ENCODE results near the gene ITGA4.

The ITGA4 gene

GRCh38 chr2:181485638-181485946 lies 28.4 kb downstream of the ITGA4 start:
- H3K9me3 Mint-ChIP-seq: no peaks in the 10 kb centered on the region

GRCh38 chr2:181499231-181499630 lies 42.0 kb downstream of the ITGA4 start:
- no peaks in the 10 kb centered on the region for H3K9me3 Mint-ChIP-seq
- peaks cover 61% of the 10 kb centered on the region for H3K36me3 Mint-ChIP-seq (ENCODE audit: insufficient read depth)
- no peaks in the 10 kb centered on the region for H3K27me3 Mint-ChIP-seq

More at GRCh38 chr2:181485638-181485946, 28.4 kb downstream of the ITGA4 start:
- Mint-ChIP-seq H3K36me3 (ENCODE audit: insufficient read depth) (peaks cover 96% of the 10 kb centered on the region), H3K4me1 (ENCODE audit: low read depth in 2 of 2) (peaks cover 8 to 46% of the 10 kb centered on the region in 2 donors), H3K27me3 (no peaks in the 10 kb centered on the region), H3K27ac (peak overlapping the region in 1 of 2 donors; percentile 78), H3K4me3 (no peak overlapping the region)
- DNase-seq (no peak), ATAC-seq (replicated peaks) (no peak)

GRCh38 chr2:181500201-181500600 lies 43.0 kb downstream of the ITGA4 start:
- Mint-ChIP-seq H3K36me3 (ENCODE audit: insufficient read depth) (peaks cover 55% of the 10 kb centered on the region), H3K27ac (peak overlapping the region in 1 of 2 donors; percentile 33), H3K4me1 (ENCODE audit: low read depth in 2 of 2) (peaks cover 0 to 15% of the 10 kb centered on the region in 2 donors), H3K27me3 (no peaks in the 10 kb centered on the region), H3K9me3 (no peaks in the 10 kb centered on the region), H3K4me3 (no peak overlapping the region)
- DNase-seq (no peak), ATAC-seq (replicated peaks) (no peak)

More at GRCh38 chr2:181499231-181499630, 42.0 kb downstream of the ITGA4 start:
- peaks cover 0 to 9% of the 10 kb centered on the region in 2 donors for H3K4me1 Mint-ChIP-seq (ENCODE audit: low read depth in 2 of 2)
- H3K27ac Mint-ChIP-seq: no peak overlapping the region
- DNase-seq (no peak), ATAC-seq (replicated peaks) (no peak)
- H3K4me3 Mint-ChIP-seq: no peak overlapping the region

GRCh38 chr2:181515719-181516118 lies 58.5 kb downstream of the ITGA4 start:
- Mint-ChIP-seq H3K36me3 (ENCODE audit: insufficient read depth) (peaks cover 66% of the 10 kb centered on the region), H3K27ac (peak overlapping the region in 1 of 2 donors; percentile 85), H3K4me1 (ENCODE audit: low read depth in 2 of 2) (peaks cover 29 to 60% of the 10 kb centered on the region in 2 donors), H3K27me3 (no peaks in the 10 kb centered on the region), H3K9me3 (no peaks in the 10 kb centered on the region), H3K4me3 (no peak overlapping the region)
- ATAC-seq (replicated peaks) (no peak), DNase-seq (no peak)

GRCh38 chr2:181516992-181517391 lies 59.8 kb downstream of the ITGA4 start:
- Mint-ChIP-seq H3K27ac (peak overlapping the region; percentile 33 to 85), H3K9me3 (no peaks in the 10 kb centered on the region), H3K4me3 (peak overlapping the region in 1 of 2 donors; percentile 40), H3K36me3 (ENCODE audit: insufficient read depth) (peaks cover 61% of the 10 kb centered on the region), H3K27me3 (no peaks in the 10 kb centered on the region), H3K4me1 (ENCODE audit: low read depth in 2 of 2) (peaks cover 29 to 55% of the 10 kb centered on the region in 2 donors)
- ATAC-seq (replicated peaks) (no peak), DNase-seq (no peak)

GRCh38 chr2:181517685-181518301 lies 60.6 kb downstream of the ITGA4 start:
- Mint-ChIP-seq H3K27ac (peak overlapping the region; percentile 33 to 85), H3K36me3 (ENCODE audit: insufficient read depth) (peaks cover 59% of the 10 kb centered on the region), H3K9me3 (no peaks in the 10 kb centered on the region), H3K4me3 (peak overlapping the region in 1 of 2 donors; percentile 40), H3K4me1 (ENCODE audit: low read depth in 2 of 2) (peaks cover 27 to 54% of the 10 kb centered on the region in 2 donors), H3K27me3 (no peaks in the 10 kb centered on the region)
- ATAC-seq (replicated peaks) (peak; percentile 44), DNase-seq (no peak)

GRCh38 chr2:181520253-181520652 lies 63.1 kb downstream of the ITGA4 start:
- DNase-seq (no peak), ATAC-seq (replicated peaks) (no peak)
- H3K36me3 Mint-ChIP-seq (ENCODE audit: insufficient read depth): peaks cover 62% of the 10 kb centered on the region
- H3K4me1 Mint-ChIP-seq (ENCODE audit: low read depth in 2 of 2): peaks cover 17 to 35% of the 10 kb centered on the region in 2 donors
- no peaks in the 10 kb centered on the region for H3K9me3 Mint-ChIP-seq
- no peaks in the 10 kb centered on the region for H3K27me3 Mint-ChIP-seq
- peak overlapping the region in 1 of 2 donors; percentile 4 for H3K27ac Mint-ChIP-seq
- H3K4me3 Mint-ChIP-seq: no peak overlapping the region

GRCh38 chr2:181523756-181524155 lies 66.6 kb downstream of the ITGA4 start:
- ATAC-seq (replicated peaks) (no peak), DNase-seq (no peak)
- no peaks in the 10 kb centered on the region for H3K27me3 Mint-ChIP-seq
- peaks cover 88% of the 10 kb centered on the region for H3K36me3 Mint-ChIP-seq (ENCODE audit: insufficient read depth)
- no peak overlapping the region for H3K4me3 Mint-ChIP-seq
- H3K27ac Mint-ChIP-seq: no peak overlapping the region
- no peaks in the 10 kb centered on the region for H3K9me3 Mint-ChIP-seq
- H3K4me1 Mint-ChIP-seq (ENCODE audit: low read depth in 2 of 2): peaks cover 4 to 13% of the 10 kb centered on the region in 2 donors

- Mint-ChIP-seq H3K4me3 (no peak overlapping the region), H3K36me3 (ENCODE audit: insufficient read depth) (peaks cover 92% of the 10 kb centered on the region), H3K4me1 (ENCODE audit: low read depth in 2 of 2) (peaks cover 4 to 7% of the 10 kb centered on the region in 2 donors), H3K27ac (peak overlapping the region in 1 of 2 donors; percentile 50), H3K27me3 (no peaks in the 10 kb centered on the region), H3K9me3 (no peaks in the 10 kb centered on the region)
- DNase-seq (no peak), ATAC-seq (replicated peaks) (no peak)
Measured at GRCh38 chr2:181526014-181526413, 68.8 kb downstream of the ITGA4 start.

- H3K9me3 Mint-ChIP-seq: no peaks in the 10 kb centered on the region
Measured at GRCh38 chr2:181527058-181527457, 69.9 kb downstream of the ITGA4 start.

GRCh38 chr2:181528441-181528840 lies 71.3 kb downstream of the ITGA4 start:
- ATAC-seq (replicated peaks) (no peak), DNase-seq (no peak)
- Mint-ChIP-seq H3K27me3 (no peaks in the 10 kb centered on the region), H3K36me3 (ENCODE audit: insufficient read depth) (peaks cover 97% of the 10 kb centered on the region), H3K27ac (no peak overlapping the region), H3K4me3 (no peak overlapping the region), H3K9me3 (no peaks in the 10 kb centered on the region), H3K4me1 (ENCODE audit: low read depth in 2 of 2) (peaks cover 4 to 9% of the 10 kb centered on the region in 2 donors)

More at GRCh38 chr2:181527058-181527457, 69.9 kb downstream of the ITGA4 start:
- Mint-ChIP-seq H3K36me3 (ENCODE audit: insufficient read depth) (peaks cover 96% of the 10 kb centered on the region), H3K27ac (peak overlapping the region in 1 of 2 donors; percentile 38), H3K4me3 (no peak overlapping the region), H3K4me1 (ENCODE audit: low read depth in 2 of 2) (peaks cover 4 to 7% of the 10 kb centered on the region in 2 donors), H3K27me3 (no peaks in the 10 kb centered on the region)
- ATAC-seq (replicated peaks): no peak
- no peak for DNase-seq

- no peak overlapping the region for H3K27ac Mint-ChIP-seq
- peaks cover 83% of the 10 kb centered on the region for H3K36me3 Mint-ChIP-seq (ENCODE audit: insufficient read depth)
- ATAC-seq (replicated peaks) (no peak), DNase-seq (no peak)
- H3K4me1 Mint-ChIP-seq (ENCODE audit: low read depth in 2 of 2): peaks cover 0 to 18% of the 10 kb centered on the region in 2 donors
- H3K4me3 Mint-ChIP-seq: no peak overlapping the region
- H3K9me3 Mint-ChIP-seq: no peaks in the 10 kb centered on the region
- no peaks in the 10 kb centered on the region for H3K27me3 Mint-ChIP-seq
Measured at GRCh38 chr2:181536730-181537129, 79.5 kb downstream of the ITGA4 start.

GRCh38 chr2:181540421-181540820 lies 83.2 kb downstream of the ITGA4 start:
- Mint-ChIP-seq H3K36me3 (ENCODE audit: insufficient read depth) (peaks cover 46% of the 10 kb centered on the region), H3K4me3 (no peak overlapping the region), H3K27me3 (no peaks in the 10 kb centered on the region), H3K27ac (no peak overlapping the region), H3K4me1 (ENCODE audit: low read depth in 2 of 2) (peaks cover 0 to 10% of the 10 kb centered on the region in 2 donors), H3K9me3 (no peaks in the 10 kb centered on the region)
- ATAC-seq (replicated peaks) (no peak), DNase-seq (no peak)

- H3K9me3 Mint-ChIP-seq: no peaks in the 10 kb centered on the region
- no peak overlapping the region for H3K4me3 Mint-ChIP-seq
- no peak overlapping the region for H3K27ac Mint-ChIP-seq
- ATAC-seq (replicated peaks) (no peak), DNase-seq (no peak)
- H3K36me3 Mint-ChIP-seq (ENCODE audit: insufficient read depth): peaks cover 29% of the 10 kb centered on the region
- H3K4me1 Mint-ChIP-seq (ENCODE audit: low read depth in 2 of 2): peaks cover 0 to 8% of the 10 kb centered on the region in 2 donors
- no peaks in the 10 kb centered on the region for H3K27me3 Mint-ChIP-seq
Measured at GRCh38 chr2:181542170-181542569, 85.0 kb downstream of the ITGA4 start.
